GM23338 (cell line): Measurements from ENCODE around the gene ADH1A.

ENCODE experiments used
- CREB1 ChIP-seq: fragments of 250-450 bp; sonication (Bioruptor Pico); IDR thresholded peaks from 2 replicates; pipeline ENCODE4 v1.5.0; 2020; ENCODE audit warnings: low read depth, mild to moderate bottlenecking, moderate library complexity
- EZH2 ChIP-seq: fragments of 200-600 bp; sonication (generic); IDR thresholded peaks from one replicate; pipeline ENCODE4 v1.8.0; 2017; ENCODE audit warnings: antibody characterized with exemption, mild to moderate bottlenecking, low read depth; ENCODE audit not compliant: unreplicated experiment
- EZH2phosphoT487 ChIP-seq: fragments of 200-600 bp; sonication (generic); IDR thresholded peaks from one replicate; pipeline ENCODE4 v1.8.1; 2018; ENCODE audit warnings: antibody characterized with exemption; ENCODE audit not compliant: unreplicated experiment
- JUNB ChIP-seq: IDR thresholded peaks from one replicate; pipeline ENCODE4 v1.6.1; 2016; ENCODE audit warnings: antibody characterized with exemption; ENCODE audit not compliant: unreplicated experiment
- NANOG ChIP-seq: IDR thresholded peaks from 2 replicates; pipeline ENCODE4 v1.6.1; 2016; ENCODE audit warnings: antibody characterized with exemption, borderline replicate concordance
- POLR2AphosphoS5 ChIP-seq: IDR thresholded peaks from 2 replicates; pipeline ENCODE4 v1.6.1; 2016; ENCODE audit warnings: antibody characterized with exemption, low read depth
- STAT1 ChIP-seq: IDR thresholded peaks from one replicate; pipeline ENCODE4 v1.6.1; 2016; ENCODE audit warnings: antibody characterized with exemption; ENCODE audit not compliant: unreplicated experiment
- TF ChIP-seq, protein P1 (sequence below), 2 experiments: fragments of 200-600 bp in 1 of 2; sonication (generic) in 1 of 2; conservative IDR thresholded peaks; 2 replicates each; pipeline versions ENCODE4 v1.5.1 to v1.6.1; 2016 to 2017; ENCODE audit warnings: antibody characterized with exemption in 2 of 2, low read depth in 2 of 2, mild to moderate bottlenecking in 2 of 2, moderate library complexity in 1 of 2
- TF ChIP-seq, protein P2 (sequence below): IDR thresholded peaks from one replicate; pipeline ENCODE4 v1.6.1; 2018; ENCODE audit warnings: antibody characterized with exemption; ENCODE audit not compliant: unreplicated experiment
- TF ChIP-seq, protein P3 (sequence below): IDR thresholded peaks from 2 replicates; pipeline ENCODE4 v1.6.1; 2016; ENCODE audit warnings: antibody characterized with exemption

DNA sequence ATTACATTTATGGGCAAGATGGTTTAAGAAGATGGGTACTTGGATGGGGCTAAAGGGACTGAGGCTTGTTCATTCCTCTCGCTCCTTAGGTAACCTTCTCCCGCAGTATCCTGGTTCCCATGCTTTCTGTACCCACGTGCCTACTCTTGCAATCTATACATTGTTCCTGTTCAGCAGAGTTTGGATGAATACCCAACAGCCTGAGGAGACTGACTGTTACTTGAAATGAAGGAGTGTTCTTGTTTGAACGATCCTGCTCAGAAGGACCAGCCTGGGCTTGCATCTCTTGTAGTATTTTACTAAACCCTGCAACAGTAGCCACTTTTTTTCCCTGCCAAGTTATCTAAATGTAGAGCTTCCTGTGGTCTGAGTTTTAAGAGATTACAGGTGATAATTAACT is 38.0 kb downstream of the ADH1A start:
- TF ChIP-seq EZH2 = no peak
- TF ChIP-seq, protein P1, sequence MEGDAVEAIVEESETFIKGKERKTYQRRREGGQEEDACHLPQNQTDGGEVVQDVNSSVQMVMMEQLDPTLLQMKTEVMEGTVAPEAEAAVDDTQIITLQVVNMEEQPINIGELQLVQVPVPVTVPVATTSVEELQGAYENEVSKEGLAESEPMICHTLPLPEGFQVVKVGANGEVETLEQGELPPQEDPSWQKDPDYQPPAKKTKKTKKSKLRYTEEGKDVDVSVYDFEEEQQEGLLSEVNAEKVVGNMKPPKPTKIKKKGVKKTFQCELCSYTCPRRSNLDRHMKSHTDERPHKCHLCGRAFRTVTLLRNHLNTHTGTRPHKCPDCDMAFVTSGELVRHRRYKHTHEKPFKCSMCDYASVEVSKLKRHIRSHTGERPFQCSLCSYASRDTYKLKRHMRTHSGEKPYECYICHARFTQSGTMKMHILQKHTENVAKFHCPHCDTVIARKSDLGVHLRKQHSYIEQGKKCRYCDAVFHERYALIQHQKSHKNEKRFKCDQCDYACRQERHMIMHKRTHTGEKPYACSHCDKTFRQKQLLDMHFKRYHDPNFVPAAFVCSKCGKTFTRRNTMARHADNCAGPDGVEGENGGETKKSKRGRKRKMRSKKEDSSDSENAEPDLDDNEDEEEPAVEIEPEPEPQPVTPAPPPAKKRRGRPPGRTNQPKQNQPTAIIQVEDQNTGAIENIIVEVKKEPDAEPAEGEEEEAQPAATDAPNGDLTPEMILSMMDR (conservative IDR thresholded peaks at IDR 0.05; ENCODE audit: low read depth in 2 of 2) = no peak
- TF ChIP-seq JUNB = no peak
- TF ChIP-seq POLR2AphosphoS5 = no peak
- TF ChIP-seq, protein P2, sequence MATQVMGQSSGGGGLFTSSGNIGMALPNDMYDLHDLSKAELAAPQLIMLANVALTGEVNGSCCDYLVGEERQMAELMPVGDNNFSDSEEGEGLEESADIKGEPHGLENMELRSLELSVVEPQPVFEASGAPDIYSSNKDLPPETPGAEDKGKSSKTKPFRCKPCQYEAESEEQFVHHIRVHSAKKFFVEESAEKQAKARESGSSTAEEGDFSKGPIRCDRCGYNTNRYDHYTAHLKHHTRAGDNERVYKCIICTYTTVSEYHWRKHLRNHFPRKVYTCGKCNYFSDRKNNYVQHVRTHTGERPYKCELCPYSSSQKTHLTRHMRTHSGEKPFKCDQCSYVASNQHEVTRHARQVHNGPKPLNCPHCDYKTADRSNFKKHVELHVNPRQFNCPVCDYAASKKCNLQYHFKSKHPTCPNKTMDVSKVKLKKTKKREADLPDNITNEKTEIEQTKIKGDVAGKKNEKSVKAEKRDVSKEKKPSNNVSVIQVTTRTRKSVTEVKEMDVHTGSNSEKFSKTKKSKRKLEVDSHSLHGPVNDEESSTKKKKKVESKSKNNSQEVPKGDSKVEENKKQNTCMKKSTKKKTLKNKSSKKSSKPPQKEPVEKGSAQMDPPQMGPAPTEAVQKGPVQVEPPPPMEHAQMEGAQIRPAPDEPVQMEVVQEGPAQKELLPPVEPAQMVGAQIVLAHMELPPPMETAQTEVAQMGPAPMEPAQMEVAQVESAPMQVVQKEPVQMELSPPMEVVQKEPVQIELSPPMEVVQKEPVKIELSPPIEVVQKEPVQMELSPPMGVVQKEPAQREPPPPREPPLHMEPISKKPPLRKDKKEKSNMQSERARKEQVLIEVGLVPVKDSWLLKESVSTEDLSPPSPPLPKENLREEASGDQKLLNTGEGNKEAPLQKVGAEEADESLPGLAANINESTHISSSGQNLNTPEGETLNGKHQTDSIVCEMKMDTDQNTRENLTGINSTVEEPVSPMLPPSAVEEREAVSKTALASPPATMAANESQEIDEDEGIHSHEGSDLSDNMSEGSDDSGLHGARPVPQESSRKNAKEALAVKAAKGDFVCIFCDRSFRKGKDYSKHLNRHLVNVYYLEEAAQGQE = no peak
- TF ChIP-seq STAT1 = no peak
- TF ChIP-seq CREB1 (CRISPR knock-in tag) = no peak
- TF ChIP-seq NANOG = no peak
- TF ChIP-seq EZH2phosphoT487 = no peak
- TF ChIP-seq, protein P3, sequence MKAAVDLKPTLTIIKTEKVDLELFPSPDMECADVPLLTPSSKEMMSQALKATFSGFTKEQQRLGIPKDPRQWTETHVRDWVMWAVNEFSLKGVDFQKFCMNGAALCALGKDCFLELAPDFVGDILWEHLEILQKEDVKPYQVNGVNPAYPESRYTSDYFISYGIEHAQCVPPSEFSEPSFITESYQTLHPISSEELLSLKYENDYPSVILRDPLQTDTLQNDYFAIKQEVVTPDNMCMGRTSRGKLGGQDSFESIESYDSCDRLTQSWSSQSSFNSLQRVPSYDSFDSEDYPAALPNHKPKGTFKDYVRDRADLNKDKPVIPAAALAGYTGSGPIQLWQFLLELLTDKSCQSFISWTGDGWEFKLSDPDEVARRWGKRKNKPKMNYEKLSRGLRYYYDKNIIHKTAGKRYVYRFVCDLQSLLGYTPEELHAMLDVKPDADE = no peak
